A172 (cell line): ENCODE measurements around the gene OTUB1. TPM values are rescaled to one million over a fixed set of nuclear protein-coding genes. Genes with fewer than 3 reads are reported as not detected.

Experiments
- DNase-seq: peaks from one replicate; pipeline ENCODE4 v3.0.0-alpha.2; 2015; ENCODE audit warnings: low spot score
- total RNA-seq: library from RNA; depleted of rRNA; stranded (reverse); fragments of >200 nt; shearing (Covaris generic); gene quantifications from 2 replicates; pipeline ENCODE4 v1.2.3, GENCODE V29; 2014

OTUB1 gene
- total RNA-seq, 1 experiment from 2014 or later, result 31.5 TPM

DNA sequence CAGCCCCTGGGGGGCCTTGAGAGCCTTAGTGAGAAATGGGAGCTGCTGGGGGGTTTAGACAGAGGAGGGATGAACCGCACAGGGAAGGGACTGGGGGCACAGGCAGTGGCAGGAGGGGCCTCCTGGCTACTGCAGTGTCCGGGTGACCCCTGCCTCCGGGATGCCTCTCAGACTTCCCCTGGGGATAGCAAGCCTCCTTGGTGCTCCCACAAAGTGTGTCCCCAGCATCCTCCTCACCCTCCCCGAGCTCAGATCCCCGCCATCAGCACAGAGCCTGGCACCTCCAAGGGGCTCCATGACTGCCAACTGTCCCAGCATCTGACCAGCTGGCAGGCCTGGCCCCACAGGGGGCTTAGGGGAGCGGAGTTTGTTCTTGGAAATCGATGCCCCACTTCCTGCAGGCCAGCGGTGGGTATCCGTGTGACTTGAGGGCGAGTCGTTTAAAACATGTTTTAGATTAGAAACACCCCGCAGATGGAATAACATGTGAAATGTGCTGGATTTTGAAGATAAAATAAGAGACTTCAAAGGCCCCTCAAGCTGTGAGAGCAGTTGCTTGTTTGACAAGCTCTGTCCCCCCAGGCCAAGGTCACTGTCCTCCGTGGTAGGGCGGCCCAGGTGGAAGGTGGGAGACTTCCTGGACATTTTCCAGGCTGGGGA is 36.0 kb downstream of the OTUB1 start:
- no peak for DNase-seq

DNA sequence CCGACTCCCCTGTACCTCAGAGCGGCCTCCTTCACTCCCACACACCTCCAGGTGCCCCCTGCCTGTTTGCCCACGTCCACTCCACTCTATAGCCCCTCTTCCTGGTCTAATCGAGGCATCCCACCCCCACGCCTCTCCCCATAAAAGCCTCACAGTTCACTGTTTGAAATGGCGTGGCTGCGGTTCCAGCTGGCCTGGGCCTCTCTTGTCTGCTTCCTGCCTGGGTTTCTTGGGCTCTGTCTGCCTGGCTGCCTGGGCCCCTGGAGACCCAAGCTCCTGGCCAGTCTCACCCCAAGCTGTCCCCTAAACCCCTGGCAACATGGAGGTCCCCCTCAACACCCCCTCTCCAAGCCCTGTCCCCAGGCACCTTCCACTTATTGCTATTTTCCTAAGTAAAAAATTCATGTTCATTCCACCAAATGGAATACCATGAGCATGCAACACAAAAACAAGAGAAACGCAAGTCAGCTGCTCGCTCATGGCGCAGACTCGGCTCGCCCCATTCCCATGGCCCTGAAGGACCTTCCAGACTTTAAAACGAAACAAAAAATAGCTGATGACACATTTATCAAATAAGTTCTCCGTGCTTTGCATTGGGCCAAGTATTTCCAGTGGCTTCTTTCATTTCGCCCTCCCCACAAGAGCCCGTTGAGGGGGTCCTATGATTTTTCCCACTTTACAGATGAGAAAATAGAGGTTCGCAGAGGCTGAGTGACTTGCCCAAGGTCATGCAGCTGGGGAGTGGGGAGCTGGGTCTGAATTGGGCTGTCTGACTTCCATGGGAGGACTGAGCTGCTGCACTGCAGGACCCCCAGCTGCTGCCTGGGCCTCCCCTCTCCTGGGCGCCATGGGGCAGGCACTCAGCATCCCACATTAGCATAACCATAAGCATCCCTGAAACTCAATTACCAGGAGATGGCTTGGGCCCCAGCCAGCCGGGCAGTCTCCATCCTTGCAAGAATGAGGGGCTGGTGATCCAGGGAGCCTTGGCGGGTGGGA is 37.8 kb downstream of the OTUB1 start:
- no peak for DNase-seq

DNA sequence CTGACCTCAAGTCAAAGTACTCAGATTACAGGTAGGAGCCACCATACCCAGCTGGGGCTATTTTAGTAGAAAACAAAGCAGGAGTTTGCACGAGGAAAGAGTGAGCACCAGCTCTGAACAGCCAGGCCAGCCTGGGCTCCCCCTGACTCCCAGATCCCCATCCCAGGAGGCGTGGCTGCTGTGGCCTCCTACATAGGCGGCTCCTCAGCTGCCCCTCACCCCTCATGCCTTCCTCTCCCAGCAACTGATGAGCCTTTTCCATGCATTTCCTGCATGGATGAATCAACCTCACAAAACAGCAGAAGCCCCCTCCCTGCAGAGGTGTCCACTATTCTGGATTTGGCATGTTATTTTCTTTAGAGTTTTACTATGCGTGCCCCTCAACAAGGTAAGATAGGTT is 39.0 kb downstream of the OTUB1 start:
- peak; percentile 40 for DNase-seq

DNA sequence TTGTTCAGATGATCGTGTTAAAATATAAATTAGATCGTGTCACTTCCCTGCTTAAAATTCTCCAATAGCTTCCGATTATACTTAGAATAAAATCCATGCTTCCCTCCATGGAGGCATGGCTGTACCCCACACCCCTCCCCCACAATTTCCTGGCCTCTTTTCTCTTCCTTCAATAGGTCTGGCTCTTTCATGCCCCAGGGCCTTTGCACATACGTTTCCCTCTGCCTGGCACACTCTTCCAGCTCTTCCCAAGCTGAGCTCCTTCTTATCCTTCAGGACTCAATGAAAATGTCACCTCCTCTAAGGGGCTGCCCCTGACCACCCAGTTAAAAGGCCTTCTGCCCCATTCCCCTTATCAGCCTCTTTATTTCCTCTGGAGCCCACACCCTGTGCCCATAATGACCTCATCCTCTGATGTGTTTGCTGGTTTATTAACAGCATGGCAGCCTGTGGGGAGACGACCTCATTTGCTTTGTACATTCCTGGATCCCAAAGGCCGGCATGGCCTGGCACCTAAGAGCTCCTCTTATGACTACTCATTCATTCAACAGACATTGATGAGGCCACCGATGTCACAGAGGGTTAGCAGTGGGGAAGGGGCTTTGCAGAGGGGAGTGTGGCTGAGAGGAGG is 40.5 kb downstream of the OTUB1 start:
- no peak for DNase-seq

DNA sequence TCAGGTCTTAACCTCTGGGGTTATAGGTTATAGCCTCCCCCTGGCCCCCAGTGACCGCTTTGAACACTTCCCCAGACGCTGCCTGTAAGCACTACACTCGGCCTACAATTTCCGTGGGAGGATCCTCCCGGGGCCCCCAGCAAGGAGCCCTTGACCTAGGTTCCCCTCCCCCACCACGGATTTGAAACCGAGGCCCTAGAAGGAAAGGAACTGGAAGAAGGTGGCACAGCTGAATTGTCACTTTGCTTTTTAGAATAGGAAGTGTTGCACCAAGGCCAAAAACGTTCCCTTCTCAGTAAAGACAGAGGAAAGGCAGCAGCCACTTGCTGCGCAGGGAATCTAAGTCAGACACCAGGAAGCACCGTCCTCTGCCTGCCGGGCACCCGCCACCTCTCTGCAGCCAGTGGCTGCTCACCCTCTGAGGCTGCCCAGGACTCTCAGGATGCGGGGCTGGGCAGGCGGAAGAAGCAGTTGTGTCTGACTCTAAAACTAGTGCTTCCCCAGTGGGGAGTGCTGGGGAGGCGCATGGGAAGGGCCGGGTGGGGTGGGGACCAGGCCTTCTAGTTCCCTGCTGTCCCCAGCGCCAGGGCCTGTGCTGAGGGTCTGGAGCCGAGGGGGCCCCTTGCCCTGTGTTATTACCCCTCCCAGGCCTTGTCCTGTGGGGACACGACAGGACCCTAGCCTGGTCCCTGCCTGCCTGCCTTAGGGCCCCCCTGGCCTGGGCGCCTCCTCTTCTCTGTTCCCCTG is 41.6 kb downstream of the OTUB1 start:
- no peak for DNase-seq

DNA sequence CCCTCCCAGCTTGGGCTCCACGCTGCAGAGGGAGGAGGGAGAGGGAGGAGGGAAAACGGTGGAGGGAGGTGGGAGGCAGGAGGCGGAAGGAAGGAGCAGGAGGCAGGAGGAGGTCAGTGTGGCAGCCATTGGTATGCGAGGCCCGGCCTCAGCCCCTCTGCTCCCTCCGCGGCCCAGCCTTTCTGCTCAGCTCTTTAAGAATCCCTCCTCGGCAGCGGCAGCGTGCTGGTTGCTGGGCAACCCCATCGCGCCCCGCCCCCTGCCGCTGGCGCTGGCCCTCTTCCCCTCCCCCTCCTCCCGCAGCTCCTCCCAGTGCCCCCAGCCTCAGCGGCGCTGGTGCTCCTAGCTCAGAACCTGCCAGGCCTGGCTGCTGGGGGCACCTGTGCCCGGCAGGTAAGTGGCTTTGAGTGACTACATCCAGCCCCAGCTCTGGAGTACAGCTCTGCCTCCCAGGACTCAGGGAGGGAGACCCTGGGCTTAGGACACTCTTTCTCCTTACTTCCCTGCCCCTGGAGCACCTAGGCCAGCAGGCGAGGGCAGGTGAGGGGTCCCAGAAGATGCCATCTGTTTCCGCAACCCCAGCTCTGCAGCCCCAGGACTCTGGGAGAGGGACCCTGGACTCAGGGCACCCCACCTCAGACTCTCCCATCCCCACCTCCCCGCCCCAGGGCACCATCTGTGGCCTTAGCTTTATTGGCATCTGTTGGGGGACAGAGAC is 42.3 kb downstream of the OTUB1 start:
- DNase-seq, result no peak

DNA sequence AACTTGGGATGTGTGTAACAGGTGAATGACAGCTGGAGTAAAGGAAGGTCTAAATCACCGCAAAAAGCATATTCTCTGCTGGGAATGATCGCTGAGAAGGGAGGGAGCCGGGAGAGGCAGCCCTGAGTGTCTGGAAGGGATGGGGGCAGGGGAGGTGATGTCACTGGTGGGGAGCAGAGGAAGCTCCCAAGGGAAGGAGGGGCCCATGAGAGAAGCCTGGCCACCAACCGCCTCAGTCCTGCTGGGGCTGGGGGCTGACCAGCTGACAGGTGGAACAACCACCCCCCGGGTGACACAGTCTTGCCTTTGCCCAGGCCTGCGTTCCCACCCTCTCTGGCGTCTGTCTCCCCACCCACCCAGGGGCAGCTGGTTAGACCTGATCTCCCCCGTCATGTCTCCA is 43.5 kb downstream of the OTUB1 start:
- no peak for DNase-seq

DNA sequence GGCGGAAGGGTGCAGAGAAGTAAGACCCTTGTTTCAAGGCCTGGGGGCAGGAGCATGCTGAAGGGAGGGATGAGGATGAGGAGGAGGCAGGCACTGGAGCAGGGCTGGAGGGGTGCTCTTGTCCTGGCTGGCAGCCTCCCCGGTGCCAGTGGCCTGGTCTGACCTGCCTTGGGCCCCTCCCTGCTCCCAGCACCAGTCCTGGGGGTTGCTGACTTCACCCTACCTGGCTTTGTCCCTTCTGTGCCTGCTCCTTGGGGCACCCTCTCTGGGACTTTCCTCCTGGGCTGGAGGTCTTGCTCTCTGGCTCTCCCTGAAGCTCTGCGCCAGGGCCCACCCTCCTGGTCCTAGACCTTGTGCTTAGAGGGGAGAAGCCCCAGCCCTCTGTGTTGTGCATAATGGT is 44.8 kb downstream of the OTUB1 start:
- DNase-seq, result no peak

DNA sequence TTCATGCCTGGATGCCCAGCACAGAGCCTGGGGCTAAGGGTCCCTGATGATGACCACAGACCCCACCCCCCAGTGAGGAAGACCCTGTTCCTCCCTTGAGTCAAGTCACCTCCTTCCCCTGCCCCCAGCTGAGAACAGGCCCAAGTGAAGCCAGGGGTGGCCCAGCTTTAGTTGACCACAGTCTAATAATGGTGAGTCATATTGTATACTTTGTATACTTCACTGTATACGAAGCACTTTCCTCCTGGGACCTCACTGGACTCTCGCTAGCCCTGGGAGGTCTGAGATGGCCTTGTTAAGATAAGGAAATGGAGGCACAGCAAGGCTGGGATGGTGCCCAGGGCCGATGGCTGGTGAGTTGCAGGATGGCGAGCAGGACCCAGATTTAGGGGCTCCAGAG is 45.8 kb downstream of the OTUB1 start:
- DNase-seq, result peak; percentile 41

DNA sequence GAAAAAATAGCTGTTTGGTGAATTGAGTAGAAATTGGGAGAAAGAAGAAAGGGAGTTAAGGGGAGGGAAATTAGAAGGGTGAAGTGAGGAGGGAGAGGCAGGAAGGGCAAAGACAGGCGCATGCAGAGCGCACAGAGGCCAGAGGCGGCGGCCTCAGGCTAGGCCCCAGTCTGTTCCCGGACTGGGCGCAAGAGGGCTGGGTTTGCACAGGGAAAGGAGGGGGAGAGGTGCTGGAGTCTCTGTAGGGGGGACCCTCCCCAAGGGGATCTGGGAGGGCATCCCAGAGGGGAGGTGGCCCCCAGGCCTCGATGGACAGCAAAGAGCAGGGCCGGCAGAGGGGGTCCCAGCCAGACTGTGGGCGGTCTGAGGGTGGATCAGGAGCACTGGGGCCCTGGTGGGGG is 48.2 kb downstream of the OTUB1 start:
- DNase-seq, result no peak

DNA sequence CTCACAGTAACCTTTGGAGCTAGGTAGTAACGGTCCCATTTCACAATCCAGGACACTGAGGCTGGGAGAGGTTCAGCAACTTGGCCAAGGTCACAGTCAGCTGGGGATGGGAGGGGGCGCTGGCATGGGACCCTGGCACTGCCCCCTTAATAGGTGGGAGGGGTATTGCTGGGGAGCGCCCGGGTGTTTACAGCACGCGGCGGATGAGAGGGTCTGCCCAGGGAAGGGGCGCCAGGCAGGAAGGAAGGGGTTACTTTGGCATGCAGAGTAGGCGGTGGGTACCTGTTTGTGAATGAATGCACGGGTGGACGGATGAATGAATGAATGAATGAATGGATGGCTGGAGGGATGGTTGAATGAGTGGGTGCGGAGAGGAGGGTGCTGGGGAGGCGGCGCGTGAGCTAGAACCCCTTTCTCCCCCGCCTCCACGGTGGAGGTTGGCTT is 48.9 kb downstream of the OTUB1 start:
- DNase-seq, result no peak

DNA sequence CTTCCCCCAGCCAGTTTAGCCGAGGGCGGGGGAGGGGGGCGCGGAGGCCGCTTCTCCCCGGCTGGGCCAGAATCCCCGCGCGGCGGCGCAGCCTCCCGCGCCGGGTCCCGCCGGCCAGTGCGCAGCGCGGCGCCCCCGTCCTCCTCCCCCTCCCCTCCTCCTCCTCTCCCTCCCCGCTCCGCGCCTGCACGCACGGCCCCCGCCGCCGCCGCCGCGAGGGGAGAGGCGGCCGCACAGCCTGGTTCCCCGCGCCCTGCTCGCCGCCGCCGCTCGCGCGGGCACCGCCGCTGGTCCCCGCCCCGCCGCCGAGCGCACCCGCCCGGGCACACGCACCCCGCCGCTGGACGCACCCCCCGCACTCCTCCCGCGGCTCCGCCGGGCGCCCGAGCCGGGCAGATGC is 49.3 kb downstream of the OTUB1 start, which contains the start of gene FLRT1:
Gene FLRT1, plus strand, starts transcription at position 356 of the 400 bp plus-strand sequence. CDS start 80,337 bp downstream, outside the sequence.
- no peak for DNase-seq

DNA sequence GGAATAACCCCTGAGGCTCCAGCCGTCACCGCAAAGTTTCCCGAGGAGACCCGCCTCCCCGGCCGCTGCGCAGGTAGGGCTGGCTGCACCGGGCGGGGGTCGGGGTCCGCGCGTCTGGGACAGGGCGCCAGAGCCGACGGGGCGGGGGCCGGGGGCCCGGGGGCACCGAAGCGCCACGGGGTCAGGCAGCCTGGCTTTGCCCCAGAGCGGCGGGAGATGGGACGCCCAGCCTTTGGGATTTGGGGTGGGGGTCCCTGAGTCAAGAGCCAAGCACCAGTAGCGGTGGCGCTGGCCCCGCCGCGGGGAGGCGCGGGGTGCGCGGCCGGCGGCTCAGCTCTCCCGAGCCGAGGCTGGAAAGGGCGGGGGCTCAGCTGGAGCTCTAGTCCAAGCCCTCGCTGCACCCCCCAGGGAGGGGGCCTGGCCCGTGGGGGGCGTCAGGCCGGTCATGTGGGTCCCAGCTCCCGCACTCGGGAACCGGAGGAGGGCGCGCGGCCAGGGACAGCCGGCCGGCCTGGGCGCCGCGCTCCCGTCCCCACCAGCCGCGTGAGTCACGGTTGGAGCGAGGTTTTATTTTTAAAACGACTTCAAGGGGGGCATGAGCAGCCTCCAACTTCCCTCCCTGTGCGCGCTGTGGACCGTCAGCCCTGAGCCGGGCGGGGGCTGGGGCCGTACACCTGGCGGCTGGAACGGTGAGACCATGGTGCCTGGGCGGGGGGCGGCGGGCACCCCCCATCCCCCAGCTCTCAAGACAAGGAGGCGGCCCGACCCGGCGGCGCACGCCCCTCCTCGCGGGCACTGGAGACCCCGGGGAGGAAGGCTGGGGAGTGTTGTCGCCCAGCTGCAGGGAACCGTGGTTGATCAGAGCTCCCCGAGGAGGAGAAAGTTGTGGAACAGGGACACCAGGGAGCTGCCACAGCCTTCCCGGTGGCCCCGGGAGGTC is 50.1 kb downstream of the OTUB1 start:
- peak; percentile 17 for DNase-seq

DNA sequence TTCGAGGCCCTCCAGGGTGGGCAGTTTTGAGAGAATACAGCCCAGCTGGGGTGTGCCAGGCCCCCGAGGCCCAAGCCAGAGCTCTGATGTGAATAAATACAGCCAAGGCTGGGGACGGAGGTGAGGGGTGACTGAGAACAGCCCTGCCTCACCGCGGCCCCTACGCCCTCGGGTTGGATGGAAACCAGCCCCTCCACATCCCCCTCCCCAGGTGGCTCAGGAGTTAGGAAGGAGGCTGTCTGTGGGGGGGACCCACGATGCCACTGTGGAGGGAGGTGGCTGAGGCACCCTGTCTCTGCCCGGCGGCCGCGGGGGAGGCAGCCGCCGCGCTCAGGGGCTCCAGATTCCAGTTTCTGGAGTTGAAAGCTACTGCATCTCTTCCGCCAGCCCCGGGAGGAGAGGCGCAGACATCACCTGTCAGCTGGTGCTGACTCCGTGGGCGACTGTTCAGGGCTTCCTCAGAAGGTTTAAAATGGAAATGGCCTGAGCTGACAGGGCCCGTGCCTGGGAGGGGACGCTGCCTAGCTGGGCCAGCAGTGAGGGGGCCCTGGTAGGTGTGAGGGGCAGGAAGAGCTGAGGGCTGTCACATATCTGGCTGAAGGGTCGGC is 50.9 kb downstream of the OTUB1 start:
- no peak for DNase-seq

DNA sequence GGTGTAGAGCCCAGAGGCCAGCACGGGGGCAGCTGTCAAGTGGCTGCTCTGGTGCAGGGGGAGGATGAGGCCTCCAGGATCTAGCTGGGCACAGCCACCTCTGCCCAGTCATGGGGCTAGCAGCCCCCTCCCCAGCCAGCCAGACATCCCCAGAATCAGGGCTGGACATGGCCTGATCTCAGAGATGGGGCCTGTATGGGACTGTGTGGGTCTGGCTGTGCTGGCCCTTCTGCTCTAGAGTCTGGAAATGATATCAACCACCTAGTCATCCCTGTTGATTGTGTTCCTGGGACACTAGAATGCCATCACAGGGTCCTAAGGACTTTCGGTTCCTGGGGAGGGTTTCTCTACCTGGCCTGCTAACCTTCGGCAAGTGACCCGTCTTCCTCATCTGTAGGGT is 52.3 kb downstream of the OTUB1 start:
- no peak for DNase-seq

DNA sequence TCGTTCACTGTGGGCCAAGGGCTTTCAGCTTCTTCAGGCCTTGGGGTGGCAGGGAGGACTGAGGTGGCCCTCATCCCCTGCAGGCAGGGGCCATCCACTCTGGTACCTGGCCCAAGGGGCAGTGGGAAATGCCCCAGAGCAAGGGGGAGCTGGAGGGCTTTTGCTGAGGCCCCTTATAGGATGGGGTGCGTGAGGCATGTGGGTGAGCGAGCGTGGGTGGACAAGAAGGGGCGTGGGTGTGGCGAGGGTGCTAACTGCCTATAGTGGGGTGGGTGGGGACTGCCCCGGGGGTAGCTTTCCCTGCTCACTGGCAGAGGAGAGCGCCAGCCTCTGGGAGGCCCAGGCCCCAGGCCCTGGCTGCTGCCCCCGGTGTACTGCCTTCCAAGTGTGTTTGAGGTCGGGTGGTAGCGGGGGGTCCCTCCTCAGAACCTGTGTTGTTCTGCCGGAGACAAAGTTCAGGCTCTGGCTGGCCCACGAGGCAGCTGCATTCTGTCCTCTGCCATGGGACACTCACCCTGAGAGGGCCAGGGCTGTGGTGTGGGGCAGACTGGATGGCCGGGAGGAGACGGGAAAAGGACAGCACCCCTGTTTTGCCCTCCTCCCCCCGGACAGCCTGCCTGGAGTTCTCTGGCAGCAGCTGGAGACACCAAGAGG is 52.9 kb downstream of the OTUB1 start:
- no peak for DNase-seq

DNA sequence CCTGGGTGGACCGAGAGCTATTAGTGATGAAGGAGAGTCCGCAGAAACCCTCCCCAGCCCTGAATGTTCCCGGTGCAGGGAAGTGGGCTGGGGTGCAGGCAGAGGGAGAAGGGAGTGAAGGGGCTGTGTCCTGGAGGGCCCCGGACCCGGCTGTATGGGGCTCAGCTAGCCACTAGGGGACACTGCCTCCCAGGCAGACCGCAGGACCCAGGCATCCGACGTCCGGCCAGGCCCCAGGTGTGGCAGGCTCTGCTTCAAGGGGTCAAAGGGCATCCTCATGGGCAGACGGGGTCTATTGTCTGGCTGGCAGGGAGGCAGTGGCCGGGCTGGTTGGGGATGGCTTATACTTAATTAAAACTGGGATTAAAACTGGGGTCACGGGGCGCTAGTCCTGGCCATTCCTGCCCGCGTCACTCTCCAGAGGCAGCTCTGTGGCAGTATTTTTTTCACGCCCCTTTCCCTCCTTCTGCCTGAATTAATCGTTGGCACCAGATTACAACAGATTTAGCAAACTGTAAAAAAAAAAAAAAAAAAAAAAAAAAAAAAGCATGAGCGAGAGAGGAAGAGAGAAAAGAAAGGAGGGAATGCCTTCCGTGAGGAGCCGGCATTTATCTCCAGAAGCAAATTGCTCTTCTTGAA is 54.6 kb downstream of the OTUB1 start:
- no peak for DNase-seq

DNA sequence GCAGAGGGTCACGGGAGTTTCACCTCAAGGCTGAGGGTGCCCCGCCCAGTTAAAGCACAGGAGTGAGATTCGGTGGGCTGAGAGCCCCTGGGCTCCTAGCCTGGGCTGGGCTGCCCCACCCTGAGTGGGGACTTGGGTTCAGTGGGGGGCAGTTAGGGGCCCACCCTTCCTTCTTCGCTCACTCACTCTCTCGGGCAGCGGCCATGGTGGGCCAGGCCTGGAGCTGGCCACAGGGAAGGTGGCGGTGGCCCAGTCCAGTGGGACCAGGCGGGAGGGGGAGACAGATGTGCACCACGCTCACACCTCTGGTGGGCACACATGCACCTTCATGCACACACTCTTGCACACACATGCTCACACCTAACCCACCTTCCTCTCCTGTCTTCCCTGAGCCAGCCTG is 55.6 kb downstream of the OTUB1 start:
- DNase-seq, result no peak
